Measurements from ENCODE around the gene TSKS. TPM values are rescaled to one million over a fixed set of nuclear protein-coding genes. Genes with fewer than 3 reads are reported as not detected.

Gene TSKS
- total RNA-seq, 1 experiment from 2014 or later = 0.28 TPM

DNA sequence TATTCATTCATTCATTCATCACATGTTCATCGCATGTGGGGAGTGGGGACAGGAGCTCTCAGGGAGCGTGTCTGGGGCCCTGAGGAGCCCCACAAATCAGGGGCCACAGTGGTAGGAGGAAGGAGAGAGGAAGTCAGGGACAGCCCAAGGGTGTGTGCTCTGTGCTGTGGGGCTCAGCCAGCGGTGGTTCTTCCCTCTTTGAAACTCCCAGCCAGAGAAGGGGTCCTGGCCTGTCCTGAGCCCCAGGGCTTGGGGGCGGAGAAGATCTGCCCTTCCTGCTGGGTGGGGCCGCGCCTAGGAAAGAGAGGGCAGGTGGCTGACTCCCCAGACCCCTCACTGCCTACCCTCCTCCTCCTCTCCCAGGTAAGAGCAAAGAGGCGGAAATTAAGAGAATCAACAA, 18.3 kb upstream of the TSKS start:
- Histone ChIP-seq H3K4ac (ENCODE audit: low read depth, low read length) (no peak overlapping the region), H3K23me2 (ENCODE audit: insufficient read length, low read depth, low read length, poor library complexity, severe bottlenecking) (no peaks in the 10 kb centered on the region), H3K14ac (ENCODE audit: insufficient read depth, low read length) (no peak overlapping the region), H2BK12ac (ENCODE audit: insufficient read length, low read depth, low read length) (no peak overlapping the region), H2BK120ac (ENCODE audit: low read depth, low read length, poor library complexity, severe bottlenecking) (no peak overlapping the region), H3K18ac (ENCODE audit: insufficient read length, low read depth, low read length) (no peak overlapping the region), H4K91ac (ENCODE audit: insufficient read length, low read depth, low read length) (no peak overlapping the region), H4K5ac (ENCODE audit: insufficient read length, low read depth, low read length) (no peak overlapping the region), H3K9me3 (ENCODE audit: control insufficient read depth, low read depth, low read length) (no peaks in the 10 kb centered on the region), H3K9ac (ENCODE audit: extremely low read depth, insufficient read length, low read length) (no peak overlapping the region), H3K79me2 (ENCODE audit: insufficient read depth, low read length) (peaks cover 3% of the 10 kb centered on the region; the same call in 1 of the 2 replicates), H3K79me1 (ENCODE audit: insufficient read depth, low read depth, low read length, poor library complexity, severe bottlenecking) (peaks cover 3% of the 10 kb centered on the region), H3K27me3 (ENCODE audit: insufficient read depth, low read length) (no peaks in the 10 kb centered on the region), H3K23ac (ENCODE audit: insufficient read length, low read depth, low read length) (no peak overlapping the region), H4K8ac (replicated peaks; ENCODE audit: insufficient read length, low read depth, low read length) (no peak overlapping the region), H3K4me2 (ENCODE audit: insufficient read depth, insufficient read length, low read length) (no peak overlapping the region), H3K27ac (ENCODE audit: insufficient read length, low read depth, low read length) (no peak overlapping the region), H2BK15ac (ENCODE audit: low read depth, low read length) (no peak overlapping the region), H2AFZ (ENCODE audit: low read length) (no peak overlapping the region), H3K4me1 (ENCODE audit: insufficient read depth, low read length) (no peaks in the 10 kb centered on the region), H4K20me1 (ENCODE audit: control insufficient read depth, insufficient read depth, insufficient read length) (no peaks in the 10 kb centered on the region), H2AK5ac (ENCODE audit: insufficient read length, low read length) (no peak overlapping the region), H2BK20ac (ENCODE audit: low read depth, low read length, poor library complexity, severe bottlenecking) (no peak overlapping the region), H2BK5ac (ENCODE audit: insufficient read length, low read length) (no peak overlapping the region), H3K56ac (ENCODE audit: insufficient read length, low read depth, low read length) (no peak overlapping the region), H3T11ph (ENCODE audit: low read length) (no peak overlapping the region)
- Mint-ChIP-seq H3K4me1 (peaks cover 7 to 10% of the 10 kb centered on the region in 2 experiments; a peak in 3 of 4 replicates), H3K27me3 (ENCODE audit: low read depth) (no peaks in the 10 kb centered on the region), H3K27ac (peak overlapping the region; percentile 63 to 92 (median 78); a peak in 6 of 7 replicates), H3K9me3 (no peaks in the 10 kb centered on the region), H3K4me3 (no peak overlapping the region; a peak in 1 of 5 replicates), H3K36me3 (ENCODE audit: insufficient read depth in 1 of 3, low read depth in 3 of 3) (peaks cover 20 to 34% (median 30%) of the 10 kb centered on the region in 3 experiments)
- TF ChIP-seq, protein P1, sequence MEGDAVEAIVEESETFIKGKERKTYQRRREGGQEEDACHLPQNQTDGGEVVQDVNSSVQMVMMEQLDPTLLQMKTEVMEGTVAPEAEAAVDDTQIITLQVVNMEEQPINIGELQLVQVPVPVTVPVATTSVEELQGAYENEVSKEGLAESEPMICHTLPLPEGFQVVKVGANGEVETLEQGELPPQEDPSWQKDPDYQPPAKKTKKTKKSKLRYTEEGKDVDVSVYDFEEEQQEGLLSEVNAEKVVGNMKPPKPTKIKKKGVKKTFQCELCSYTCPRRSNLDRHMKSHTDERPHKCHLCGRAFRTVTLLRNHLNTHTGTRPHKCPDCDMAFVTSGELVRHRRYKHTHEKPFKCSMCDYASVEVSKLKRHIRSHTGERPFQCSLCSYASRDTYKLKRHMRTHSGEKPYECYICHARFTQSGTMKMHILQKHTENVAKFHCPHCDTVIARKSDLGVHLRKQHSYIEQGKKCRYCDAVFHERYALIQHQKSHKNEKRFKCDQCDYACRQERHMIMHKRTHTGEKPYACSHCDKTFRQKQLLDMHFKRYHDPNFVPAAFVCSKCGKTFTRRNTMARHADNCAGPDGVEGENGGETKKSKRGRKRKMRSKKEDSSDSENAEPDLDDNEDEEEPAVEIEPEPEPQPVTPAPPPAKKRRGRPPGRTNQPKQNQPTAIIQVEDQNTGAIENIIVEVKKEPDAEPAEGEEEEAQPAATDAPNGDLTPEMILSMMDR (conservative IDR thresholded peaks at IDR 0.05) = no peak
- no peak for DNase-seq
- no CpG with 5 or more reads among the region's 7 CpGs for WGBS (ENCODE audit: extremely low coverage, insufficient read length, low lambda C conversion rate)

All from H9 (cell line).